NCI-H1417 (cell line): ENCODE measurements around the gene IQCN.
A peak's percentile ranks its signal among the peaks of the same experiment; 100 is the strongest.

Experiments
- DNase-seq, 3 experiments: peaks; one replicate each; lab custom pipeline; 2025; lab: John Stamatoyannopoulos, UW

IQCN gene

GRCh38 chr19:18306888-18307260 is 32.6 kb upstream of the IQCN start:
- no peak for DNase-seq

GRCh38 chr19:18306209-18306887 is 32.1 kb upstream of the IQCN start:
- DNase-seq: no peak

DNA sequence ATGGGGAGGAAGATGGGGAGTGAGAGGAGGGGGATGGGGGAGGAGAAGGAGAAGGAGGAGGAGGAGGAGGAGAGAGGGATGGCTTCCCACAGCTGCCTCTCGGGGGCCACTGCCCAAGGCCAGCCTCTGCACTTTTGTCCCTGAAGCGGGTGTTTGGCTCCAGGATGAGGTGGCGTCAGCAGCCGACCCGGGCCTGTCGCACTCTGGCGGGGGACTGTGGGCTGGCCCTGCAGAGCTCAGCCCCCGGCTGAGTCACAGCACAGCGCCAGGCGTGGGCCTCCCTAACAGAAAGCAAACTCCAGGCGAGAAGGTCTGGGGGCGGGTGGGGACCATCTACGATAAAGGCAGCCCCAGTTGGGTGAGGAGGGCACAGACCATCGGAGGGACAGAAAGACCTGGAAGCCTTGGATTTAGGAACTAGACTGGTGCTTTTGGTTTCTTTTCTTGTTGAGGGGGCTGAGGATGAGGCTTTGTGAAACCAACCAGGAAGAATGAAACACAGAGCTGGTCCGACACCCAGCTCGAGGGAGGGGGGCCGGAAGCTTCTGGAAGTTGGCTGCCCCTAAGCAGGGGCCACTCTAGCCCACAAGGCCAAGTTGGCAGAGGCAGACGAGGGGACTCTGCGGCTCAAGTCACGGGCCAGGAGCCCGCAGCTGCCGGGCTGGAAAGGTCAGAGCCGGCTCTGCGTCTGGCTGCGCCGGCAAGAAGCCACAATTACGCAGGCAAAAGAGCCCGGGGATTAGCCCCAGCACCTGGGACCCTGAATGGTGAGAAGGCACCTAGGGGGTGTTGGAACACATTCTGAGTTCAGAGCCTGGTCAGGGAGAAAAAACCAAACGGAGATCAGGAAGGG is 30.4 kb upstream of the IQCN start:
- DNase-seq: peak in 2 of 3 experiments; percentile 52 to 70

DNA sequence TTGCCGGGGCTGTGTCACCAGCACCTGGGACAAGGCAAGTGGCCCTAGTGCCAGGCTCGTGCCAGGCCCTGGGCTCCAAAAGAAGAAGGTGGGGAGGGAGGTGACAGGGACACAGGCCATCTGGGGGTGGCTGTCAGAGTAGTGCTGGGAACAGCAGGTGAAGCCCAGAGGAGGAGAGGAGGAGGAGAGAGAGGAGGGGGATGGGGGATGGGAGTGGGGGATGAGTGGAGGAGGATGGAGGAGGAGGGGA is 29.9 kb upstream of the IQCN start:
- DNase-seq: peak in 2 of 3 experiments; percentile 52 to 70

DNA sequence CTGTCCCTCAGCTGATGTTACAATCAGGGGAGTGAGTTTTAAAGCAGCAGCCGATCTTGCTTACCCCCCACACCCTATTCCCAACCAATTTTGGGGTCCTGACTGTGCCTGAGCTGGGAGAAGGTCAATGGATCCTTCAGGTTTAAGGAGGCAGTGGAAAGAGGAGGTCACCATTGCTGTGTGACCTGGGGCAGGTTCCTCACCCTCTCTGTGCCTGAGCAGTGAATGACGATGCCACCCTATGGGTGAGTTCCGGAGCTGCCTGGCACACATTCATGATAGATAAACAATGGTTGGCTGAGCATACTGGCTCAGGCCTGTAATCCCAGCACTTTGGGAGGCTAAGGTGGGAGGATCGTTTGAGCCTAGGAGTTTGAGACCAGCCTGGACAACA is 27.5 kb upstream of the IQCN start:
- no peak for DNase-seq

- no peak for DNase-seq
These were observed 26.9 kb upstream of the IQCN start for GRCh38 chr19:18300930-18301717.

DNA sequence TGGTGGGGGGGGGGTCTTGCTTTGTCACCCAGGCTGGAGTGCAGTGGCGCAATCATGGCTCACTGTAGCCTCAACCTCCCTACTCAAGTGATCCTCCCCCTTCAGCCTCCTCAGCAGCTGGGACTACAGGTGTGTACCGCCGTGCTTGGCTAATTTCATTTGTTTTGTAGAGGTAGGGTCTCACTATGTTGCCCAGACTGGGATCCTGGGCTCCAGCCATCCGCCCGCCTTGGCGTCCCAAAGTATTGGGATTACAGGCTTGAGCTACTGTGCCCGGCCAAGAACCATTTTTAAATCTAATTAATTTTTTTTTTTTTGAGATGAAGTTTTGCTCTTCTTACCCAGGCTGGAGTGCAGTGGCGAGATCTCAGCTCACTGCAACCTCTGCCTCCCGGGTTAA is 25.4 kb upstream of the IQCN start:
- DNase-seq: no peak

GRCh38 chr19:18298601-18299000 is 24.3 kb upstream of the IQCN start:
- no peak for DNase-seq

GRCh38 chr19:18297308-18297707 is 23.1 kb upstream of the IQCN start:
- DNase-seq: no peak

DNA sequence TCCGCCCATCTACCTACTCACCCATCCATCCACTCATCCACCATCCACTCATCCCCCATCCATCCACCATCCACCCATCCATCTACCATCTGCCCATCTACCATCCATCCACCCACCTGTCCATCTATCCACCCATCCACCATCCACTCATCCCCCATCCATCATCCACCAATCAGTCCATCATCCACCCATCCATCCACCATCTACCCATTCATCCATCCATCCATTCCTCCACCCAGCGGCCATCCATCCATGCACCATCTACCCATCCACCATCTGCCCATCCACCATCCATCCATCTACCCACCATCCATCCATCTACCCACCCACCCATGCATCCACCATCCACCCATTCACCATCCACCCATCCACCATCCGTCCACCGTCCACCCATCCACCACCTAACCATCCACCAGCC is 20.8 kb upstream of the IQCN start:
- no peak for DNase-seq

- peak in 2 of 3 experiments; percentile 78 to 90 for DNase-seq
These were observed 20.2 kb upstream of the IQCN start for GRCh38 chr19:18294467-18294864.

DNA sequence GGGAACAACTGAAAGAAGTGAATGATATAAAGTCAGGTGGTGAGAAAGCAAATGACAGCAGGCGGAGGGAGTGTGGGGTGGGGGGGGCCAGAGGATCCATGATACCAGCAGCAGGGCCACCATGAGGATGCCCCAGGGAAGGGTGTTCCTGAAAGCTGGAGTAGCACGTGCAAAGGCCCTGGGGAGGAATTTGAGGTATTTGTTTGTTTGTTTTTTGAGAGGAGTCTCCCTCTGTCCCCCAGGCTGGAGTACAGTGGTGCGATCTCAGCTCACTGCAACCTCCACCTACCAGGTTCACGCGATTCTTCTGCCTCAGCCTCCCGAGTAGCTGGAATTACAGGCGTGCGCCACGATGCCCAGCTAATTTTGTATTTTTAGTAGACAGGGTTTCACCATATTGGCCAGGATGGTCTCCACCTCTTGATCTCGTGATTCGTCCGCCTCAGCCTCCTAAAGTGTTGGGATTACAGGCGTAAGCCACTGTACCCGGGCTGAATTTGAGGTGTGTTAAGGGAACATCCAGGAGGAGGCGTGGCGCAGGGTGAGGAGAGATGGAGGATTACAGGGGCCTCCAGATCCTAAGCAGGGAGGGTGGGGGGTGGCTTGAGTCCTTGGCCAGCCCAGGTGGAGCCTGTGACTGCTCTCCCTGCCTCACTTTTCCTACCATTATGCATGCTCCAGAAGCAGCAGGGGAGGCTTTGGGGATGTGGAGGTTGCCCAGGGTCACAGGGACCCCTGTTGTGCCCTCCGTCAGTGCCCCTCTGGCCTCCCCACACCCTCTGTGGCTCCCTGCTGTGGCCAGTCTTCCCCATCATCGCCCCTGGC is 19.6 kb upstream of the IQCN start:
- peak in 1 of 3 experiments; percentile 89 for DNase-seq

DNA sequence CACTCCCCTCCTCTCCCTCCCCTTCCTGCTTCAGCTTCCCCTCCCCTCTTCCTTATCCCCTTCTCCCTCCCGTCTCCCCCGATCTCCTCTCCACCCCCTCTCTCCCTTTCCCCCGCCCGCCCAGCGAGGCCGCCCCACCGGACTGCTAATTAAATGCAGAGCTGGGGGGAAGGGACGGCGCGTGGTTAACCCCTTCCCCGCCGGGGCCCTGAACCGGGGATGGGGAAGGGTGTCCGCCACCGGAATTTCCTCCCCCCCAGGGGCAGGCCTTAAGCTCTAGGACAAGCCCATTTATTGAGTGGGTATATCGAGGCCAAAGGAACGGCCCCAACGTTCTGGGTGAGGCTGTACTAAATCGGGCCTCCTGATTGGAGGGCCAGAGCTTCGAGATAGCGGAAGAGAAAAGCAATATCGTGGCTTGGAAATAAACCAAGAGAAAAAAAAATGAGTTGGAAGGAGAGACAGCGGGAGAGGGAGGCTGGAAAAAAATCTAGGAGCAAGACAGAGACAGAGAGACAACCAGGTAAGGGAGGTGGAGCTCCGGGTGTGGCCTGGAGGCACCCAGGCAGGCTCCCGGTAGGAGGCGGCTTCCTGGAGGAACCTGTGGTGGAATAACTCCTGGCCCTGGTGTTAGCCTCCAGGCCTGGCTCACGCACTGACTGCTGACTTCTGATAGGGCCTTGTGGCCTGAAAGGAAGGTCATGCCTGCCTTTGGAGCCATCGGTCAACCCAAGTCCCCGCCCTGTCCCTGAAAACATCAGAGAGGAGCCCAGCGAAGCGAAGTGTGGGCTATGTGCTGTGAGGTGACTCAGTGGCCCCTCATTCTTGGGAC is 18.8 kb upstream of the IQCN start:
- DNase-seq: peak in 2 of 3 experiments; percentile 59 to 79

DNA sequence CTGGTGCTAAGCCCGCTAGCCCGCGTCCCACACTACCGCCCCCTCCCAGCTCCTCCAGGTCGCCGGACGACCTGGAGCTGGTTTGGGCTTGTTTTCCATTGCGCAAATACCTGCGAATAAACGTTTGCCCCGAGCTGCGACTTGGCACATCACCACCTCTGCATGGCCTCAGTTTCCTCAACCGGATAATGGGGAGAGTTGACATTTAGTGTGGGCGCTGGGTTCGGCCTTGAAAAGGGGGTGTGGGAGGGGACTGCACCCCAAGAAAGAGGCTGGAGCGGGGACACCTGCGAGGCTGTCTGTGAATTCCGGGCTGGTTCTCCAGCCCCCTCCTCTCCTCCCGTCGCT is 18.2 kb upstream of the IQCN start:
- DNase-seq: peak in 1 of 3 experiments; percentile 66

DNA sequence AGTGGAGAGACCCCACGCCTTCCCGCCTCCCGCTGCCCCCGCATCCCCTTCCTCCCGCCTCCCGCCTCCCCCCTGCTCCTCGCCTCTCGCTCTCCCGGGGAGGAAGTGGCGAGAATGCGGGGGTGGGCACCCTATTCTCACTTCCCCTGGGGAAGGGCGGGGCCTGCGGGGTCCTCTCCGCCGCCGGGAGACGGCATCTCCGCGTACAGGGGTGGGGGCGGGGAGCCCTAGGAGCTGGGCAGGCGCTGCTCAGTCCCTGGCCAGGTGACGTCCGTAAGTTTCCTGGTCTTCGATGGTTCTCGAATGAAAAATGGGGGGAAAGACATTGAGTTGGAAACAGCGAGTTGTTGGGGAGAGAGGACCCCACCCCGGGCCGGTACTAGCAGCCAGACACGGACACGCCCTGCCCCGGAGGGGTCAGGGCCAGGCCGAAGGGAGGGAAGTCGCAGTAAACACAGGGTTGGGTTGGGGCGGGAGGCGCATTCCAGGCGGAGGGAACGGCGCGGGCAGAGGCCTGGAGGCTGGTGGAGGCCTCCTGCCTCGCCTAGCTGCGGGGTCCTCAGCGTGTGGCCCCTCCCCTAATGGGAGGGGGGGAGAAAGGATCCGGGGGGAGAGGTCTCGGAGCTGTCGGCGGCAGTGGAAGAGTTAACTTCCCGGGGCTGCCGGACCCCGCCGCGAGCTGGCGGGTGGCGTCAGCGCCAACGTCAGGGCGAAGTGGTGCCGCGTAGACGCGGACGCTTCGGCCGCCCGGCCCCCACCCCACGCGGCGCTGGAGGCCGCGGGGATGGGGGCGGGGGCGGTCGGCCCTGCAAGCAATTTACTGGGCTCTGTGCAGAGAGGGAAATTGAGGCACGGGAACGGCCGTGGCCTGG is 17.6 kb upstream of the IQCN start:
- DNase-seq: peak in 2 of 3 experiments; percentile 80 to 83

DNA sequence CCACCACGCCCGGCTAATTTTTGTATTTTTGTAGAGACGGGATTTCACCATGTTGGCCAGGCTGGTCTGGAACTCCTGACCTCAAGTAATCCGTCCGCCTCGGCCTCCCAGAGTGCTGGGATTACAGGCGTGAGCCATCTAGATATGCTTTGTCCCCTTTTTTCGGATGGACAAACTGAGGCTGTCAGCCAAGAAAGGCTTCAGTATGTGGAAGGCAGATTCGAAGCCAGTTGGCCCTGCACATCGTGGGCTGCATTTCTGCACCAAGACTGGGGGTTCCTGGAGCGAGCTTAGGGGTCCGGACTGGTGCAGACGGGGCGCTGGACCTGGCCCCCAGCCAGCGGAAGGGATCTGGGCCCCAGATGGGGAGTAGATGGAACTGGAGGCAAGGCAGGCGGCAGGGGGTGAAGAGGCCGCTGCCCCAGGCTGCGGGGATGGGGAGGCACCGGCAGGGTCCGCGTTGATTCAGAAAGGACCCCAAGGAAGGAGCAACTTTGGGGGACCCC is 16.8 kb upstream of the IQCN start:
- no peak for DNase-seq

- no peak for DNase-seq
These were observed 16.2 kb upstream of the IQCN start for GRCh38 chr19:18290302-18291018.

DNA sequence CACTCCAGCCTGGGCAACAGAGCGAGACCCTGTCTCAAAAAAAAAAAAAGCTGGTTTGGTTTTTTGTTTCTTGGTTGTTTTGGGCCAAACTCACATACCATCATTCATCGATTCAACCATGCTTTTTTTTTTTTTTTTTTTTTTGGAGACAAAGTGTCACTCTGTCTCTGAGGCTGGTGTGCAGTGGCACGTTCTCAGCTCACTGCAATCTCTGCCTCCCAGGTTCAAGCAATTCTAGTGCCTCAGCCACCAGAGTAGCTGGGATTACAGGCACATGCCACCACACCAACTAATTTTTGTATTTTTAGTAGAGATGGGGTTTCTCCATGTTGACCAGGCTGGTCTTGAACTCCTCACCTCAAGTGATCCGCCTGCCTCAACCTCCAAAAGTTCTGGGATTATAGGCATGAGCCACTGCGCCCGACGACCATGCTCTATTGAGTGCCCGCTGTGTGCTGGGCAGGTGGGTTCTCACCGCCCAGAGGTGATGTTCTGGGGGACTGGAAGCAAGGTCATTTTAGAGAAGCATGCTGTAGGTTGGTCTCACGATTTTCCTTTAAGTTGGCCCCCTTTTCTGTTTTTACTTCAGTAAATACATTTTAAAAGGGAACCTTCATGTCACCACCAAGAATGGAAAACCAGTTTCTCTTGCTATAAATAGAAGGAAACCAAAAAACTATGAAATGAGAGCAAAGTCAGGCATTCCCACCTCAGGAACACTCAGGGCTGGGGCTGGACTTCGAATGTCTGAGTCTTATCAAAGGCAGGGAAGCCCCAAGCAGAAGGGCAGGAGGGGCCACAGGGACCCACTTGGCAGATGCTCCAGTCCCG is 15.4 kb upstream of the IQCN start:
- no peak for DNase-seq
